Cardiac muscle cell (in vitro differentiated cells and primary cell): ENCODE results near the gene STRN3. TPM values are rescaled to one million over a fixed set of nuclear protein-coding genes. Genes with fewer than 3 reads are reported as not detected.

Experiments
- DNase-seq, 2 donors: peaks; one replicate each; pipeline versions ENCODE4 v3.0.0 to v3.0.0-alpha.2; 2010 to 2017; ENCODE audit warnings: low read depth in 1 of 2, low spot score in 1 of 2
- H3K27ac ChIP-seq: fragments of 200-600 bp; sonication (generic); 2 replicates; pipeline ENCODE4 v1.5.1; 2016
- H3K27me3 ChIP-seq: fragments of 200-600 bp; sonication (generic); 2 replicates; pipeline ENCODE4 v1.6.0; 2016; ENCODE audit warnings: control low read depth
- H3K36me3 ChIP-seq: fragments of 200-600 bp; sonication (generic); 2 replicates; pipeline ENCODE4 v1.5.1; 2016; ENCODE audit warnings: control low read depth
- H3K4me1 ChIP-seq: fragments of 200-600 bp; sonication (generic); 2 replicates; pipeline ENCODE4 v1.8.1; 2017; ENCODE audit warnings: low read depth, mild to moderate bottlenecking, mixed run types
- H3K4me3 ChIP-seq: fragments of 200-600 bp; sonication (generic); 2 replicates; pipeline ENCODE4 v1.5.1; 2016; ENCODE audit warnings: mild to moderate bottlenecking
- H3K9me3 ChIP-seq: fragments of 200-600 bp; sonication (generic); 2 replicates; pipeline ENCODE4 v1.5.1; 2017; ENCODE audit warnings: low read depth, mild to moderate bottlenecking, control low read depth
- CTCF ChIP-seq: IDR thresholded peaks from 2 replicates; pipeline ENCODE4 v1.5.1; 2012; ENCODE audit warnings: low read depth, mild to moderate bottlenecking, low read length
- polyA plus RNA-seq: library from polyadenylated mRNA; unstranded; fragments of >200 nt; fragmentation: Nextera tagmentation; extraction: Ambion mirVana; gene quantifications from 2 replicates; pipeline ENCODE4 v1.2.1, GENCODE V29; 2016
- total RNA-seq: library from RNA; depleted of rRNA; stranded (reverse); fragments of >200 nt; gene quantifications from 2 replicates; pipeline ENCODE4 v1.2.3, GENCODE V29; 2016

The STRN3 gene
- total and polyA plus RNA-seq, 2 experiments from 2014 or later: 18.1 to 57.3 TPM

GRCh38 chr14:30990770-30991169 lies 35.4 kb downstream of the STRN3 start:
- Histone ChIP-seq H3K4me1 (peaks cover 5% of the 10 kb centered on the region), H3K9me3 (no peaks in the 10 kb centered on the region), H3K27me3 (no peaks in the 10 kb centered on the region), H3K4me3 (no peak overlapping the region), H3K36me3 (no peaks in the 10 kb centered on the region), H3K27ac (no peak overlapping the region)
- TF ChIP-seq CTCF: no peak
- peak in 1 of 2 donors; percentile 35 for DNase-seq

DNA sequence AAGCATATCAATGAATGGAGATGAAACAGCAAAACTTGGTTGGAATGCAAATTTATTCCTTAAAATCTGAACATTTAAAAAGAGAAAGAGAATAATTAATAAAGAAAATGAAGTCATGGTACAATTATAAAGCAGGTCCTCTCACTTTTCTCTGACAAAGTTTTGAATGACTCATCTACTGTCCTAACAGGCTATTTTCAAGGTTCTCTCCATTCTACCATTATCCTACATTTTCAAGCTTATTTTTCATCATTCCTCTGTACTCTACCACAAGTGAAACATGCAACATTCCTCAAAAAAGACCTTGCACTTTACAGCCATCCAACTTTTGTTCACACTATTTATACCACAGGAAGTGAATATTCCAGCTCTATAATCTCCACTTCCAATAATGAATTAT lies 37.7 kb downstream of the STRN3 start:
- Histone ChIP-seq H3K27ac (no peak overlapping the region), H3K27me3 (no peaks in the 10 kb centered on the region), H3K9me3 (no peaks in the 10 kb centered on the region), H3K36me3 (no peaks in the 10 kb centered on the region), H3K4me1 (no peaks in the 10 kb centered on the region), H3K4me3 (no peak overlapping the region)
- peak in 1 of 2 donors; percentile 13 for DNase-seq
- TF ChIP-seq CTCF: no peak

DNA sequence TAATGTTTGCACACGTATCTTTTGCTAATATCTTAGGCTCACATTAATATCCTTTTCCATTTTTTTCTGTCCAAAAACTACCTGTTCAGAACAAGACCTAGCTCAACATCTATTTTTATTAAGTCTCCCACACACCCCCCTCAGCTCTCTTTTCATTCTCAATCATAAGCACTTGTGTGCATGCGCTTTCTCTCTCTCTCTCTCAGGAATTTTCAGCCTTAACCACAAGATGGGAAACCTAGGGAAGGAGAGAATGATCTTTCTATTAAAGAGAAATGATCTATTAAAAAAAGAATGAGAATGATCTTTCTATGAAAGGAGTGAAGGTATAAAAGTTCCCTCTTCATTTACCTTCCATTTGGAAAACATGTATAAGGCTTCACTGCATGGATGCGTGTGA lies 40.4 kb downstream of the STRN3 start:
- TF ChIP-seq CTCF: no peak
- H3K4me1 ChIP-seq: no peaks in the 10 kb centered on the region
- H3K27ac ChIP-seq: peak overlapping the region; percentile 64
- no peaks in the 10 kb centered on the region for H3K36me3 ChIP-seq
- no peak overlapping the region for H3K4me3 ChIP-seq
- no peak for DNase-seq
- no peaks in the 10 kb centered on the region for H3K27me3 ChIP-seq
- H3K9me3 ChIP-seq: no peaks in the 10 kb centered on the region

DNA sequence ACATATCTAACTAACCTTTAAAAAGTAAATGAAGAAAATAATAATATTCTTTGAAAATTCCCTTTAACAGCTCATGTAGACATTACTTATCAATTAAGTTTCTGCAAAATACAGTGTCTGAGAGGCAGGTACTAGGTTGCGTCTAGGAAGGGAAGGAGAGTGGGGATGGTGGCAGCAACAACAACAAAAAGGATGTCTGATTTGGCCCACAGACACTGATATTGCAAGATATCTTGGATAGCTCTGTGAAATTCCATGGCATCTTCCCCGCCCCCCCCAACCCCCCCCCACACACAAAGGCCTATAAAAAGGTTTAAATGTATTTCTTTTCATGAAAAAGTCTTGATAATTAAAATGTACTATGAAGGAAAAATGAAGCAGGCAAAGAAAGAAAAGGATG lies 42.3 kb downstream of the STRN3 start:
- no peaks in the 10 kb centered on the region for H3K9me3 ChIP-seq
- H3K27me3 ChIP-seq: no peaks in the 10 kb centered on the region
- H3K27ac ChIP-seq: no peak overlapping the region
- no peaks in the 10 kb centered on the region for H3K4me1 ChIP-seq
- no peaks in the 10 kb centered on the region for H3K36me3 ChIP-seq
- no peak overlapping the region for H3K4me3 ChIP-seq
- no peak for DNase-seq
- TF ChIP-seq CTCF: no peak

GRCh38 chr14:30982533-30982932 lies 43.6 kb downstream of the STRN3 start:
- DNase-seq: no peak
- Histone ChIP-seq H3K4me1 (no peaks in the 10 kb centered on the region), H3K27ac (no peak overlapping the region), H3K27me3 (no peaks in the 10 kb centered on the region), H3K4me3 (no peak overlapping the region), H3K9me3 (no peaks in the 10 kb centered on the region), H3K36me3 (no peaks in the 10 kb centered on the region)
- no peak for TF ChIP-seq CTCF

GRCh38 chr14:30980980-30981379 lies 45.2 kb downstream of the STRN3 start:
- H3K27me3 ChIP-seq: no peaks in the 10 kb centered on the region
- DNase-seq: no peak
- H3K36me3 ChIP-seq: no peaks in the 10 kb centered on the region
- H3K4me1 ChIP-seq: no peaks in the 10 kb centered on the region
- no peak overlapping the region for H3K4me3 ChIP-seq
- H3K9me3 ChIP-seq: no peaks in the 10 kb centered on the region
- H3K27ac ChIP-seq: no peak overlapping the region
- TF ChIP-seq CTCF: no peak
